HUES64 (cell line): ENCODE measurements around the gene ZCCHC2.

Experiments
- H3K27ac ChIP-seq: 2 replicates; pipeline ENCODE4 v1.7.0; 2013; ENCODE audit warnings: low read depth, low read length, inconsistent platforms
- H3K27me3 ChIP-seq: 2 replicates; pipeline ENCODE4 v1.6.1; 2013; ENCODE audit warnings: mild to moderate bottlenecking, low read length; ENCODE audit not compliant: insufficient read depth
- H3K36me3 ChIP-seq: 2 replicates; pipeline ENCODE4 v1.6.1; 2013; ENCODE audit warnings: mild to moderate bottlenecking, low read length; ENCODE audit not compliant: insufficient read depth
- H3K4me1 ChIP-seq: 2 replicates; pipeline ENCODE4 v1.6.1; 2013; ENCODE audit warnings: mild to moderate bottlenecking, low read length, moderate library complexity; ENCODE audit not compliant: insufficient read depth
- H3K4me3 ChIP-seq: 2 replicates; pipeline ENCODE4 v1.5.1; 2013; ENCODE audit warnings: mild to moderate bottlenecking, low read length, moderate library complexity
- H3K9ac ChIP-seq: 2 replicates; pipeline ENCODE4 v1.6.1; 2013; ENCODE audit warnings: mild to moderate bottlenecking, low read depth, low read length
- H3K9me3 ChIP-seq: 2 replicates; pipeline ENCODE4 v1.6.1; 2013; ENCODE audit warnings: low read depth, low read length; ENCODE audit not compliant: insufficient read depth
- WGBS: fragments of 150-250, 120-280 bp; methylation state at CpG from one replicate; pipeline ENCODE4 v1.1.7; 2013; ENCODE audit warnings: missing lambda C conversion rate; 5-methylcytosine and 5-hydroxymethylcytosine counted together

The ZCCHC2 gene

GRCh38 chr18:62596145-62597005 lies 73.5 kb downstream of the ZCCHC2 start:
- Histone ChIP-seq H3K9me3 (no peaks in the 10 kb centered on the region), H3K9ac (peak overlapping the region; percentile 59), H3K27me3 (peaks cover 43% of the 10 kb centered on the region), H3K4me3 (peak overlapping the region; percentile 60), H3K36me3 (no peaks in the 10 kb centered on the region), H3K27ac (no peak overlapping the region), H3K4me1 (no peaks in the 10 kb centered on the region)
- under 1% methylated on average over 90 of the region's 90 CpGs for WGBS

- Histone ChIP-seq H3K27me3 (peaks cover 23% of the 10 kb centered on the region), H3K4me1 (peaks cover 6% of the 10 kb centered on the region; the same call in 1 of the 2 replicates), H3K36me3 (no peaks in the 10 kb centered on the region), H3K27ac (no peak overlapping the region), H3K4me3 (no peak overlapping the region), H3K9ac (no peak overlapping the region), H3K9me3 (no peaks in the 10 kb centered on the region)
- 81% methylated on average over 8 of the region's 8 CpGs for WGBS
Observed at GRCh38 chr18:62601871-62602270, 79.0 kb downstream of the ZCCHC2 start.

GRCh38 chr18:62602706-62603105 lies 79.9 kb downstream of the ZCCHC2 start:
- H3K4me1 ChIP-seq = peaks cover 6% of the 10 kb centered on the region; the same call in 1 of the 2 replicates
- no peak overlapping the region for H3K4me3 ChIP-seq
- H3K27me3 ChIP-seq = peaks cover 15% of the 10 kb centered on the region
- no peak overlapping the region for H3K9ac ChIP-seq
- no peaks in the 10 kb centered on the region for H3K36me3 ChIP-seq
- no peak overlapping the region for H3K27ac ChIP-seq
- 94% methylated on average over 8 of the region's 8 CpGs for WGBS
- no peaks in the 10 kb centered on the region for H3K9me3 ChIP-seq

- H3K4me1 ChIP-seq = peaks cover 6% of the 10 kb centered on the region; the same call in 1 of the 2 replicates
- no peak overlapping the region for H3K9ac ChIP-seq
- H3K4me3 ChIP-seq = no peak overlapping the region
- H3K9me3 ChIP-seq = no peaks in the 10 kb centered on the region
- H3K36me3 ChIP-seq = no peaks in the 10 kb centered on the region
- peaks cover 12% of the 10 kb centered on the region; the same call in 1 of the 2 replicates for H3K27me3 ChIP-seq
- H3K27ac ChIP-seq = no peak overlapping the region
- 87% methylated on average over 6 of the region's 6 CpGs for WGBS
Observed at GRCh38 chr18:62603211-62603610, 80.4 kb downstream of the ZCCHC2 start.

GRCh38 chr18:62603979-62604378 lies 81.2 kb downstream of the ZCCHC2 start:
- H3K9me3 ChIP-seq = no peaks in the 10 kb centered on the region

GRCh38 chr18:62605685-62606084 lies 82.9 kb downstream of the ZCCHC2 start:
- 88% methylated on average over 12 of the region's 12 CpGs for WGBS
- Histone ChIP-seq H3K9me3 (no peaks in the 10 kb centered on the region), H3K27me3 (no peaks in the 10 kb centered on the region), H3K4me1 (peaks cover 18% of the 10 kb centered on the region; the same call in 1 of the 2 replicates), H3K36me3 (no peaks in the 10 kb centered on the region), H3K27ac (no peak overlapping the region), H3K9ac (no peak overlapping the region), H3K4me3 (no peak overlapping the region)

More at GRCh38 chr18:62603979-62604378, 81.2 kb downstream of the ZCCHC2 start:
- H3K4me3 ChIP-seq = no peak overlapping the region
- H3K27ac ChIP-seq = no peak overlapping the region
- peaks cover 5% of the 10 kb centered on the region; the same call in 1 of the 2 replicates for H3K27me3 ChIP-seq
- no peaks in the 10 kb centered on the region for H3K36me3 ChIP-seq
- no peak overlapping the region for H3K9ac ChIP-seq
- 88% methylated on average over 13 of the region's 13 CpGs for WGBS
- H3K4me1 ChIP-seq = peaks cover 6% of the 10 kb centered on the region; the same call in 1 of the 2 replicates

GRCh38 chr18:62606106-62606505 lies 83.3 kb downstream of the ZCCHC2 start:
- Histone ChIP-seq H3K9me3 (no peaks in the 10 kb centered on the region), H3K36me3 (no peaks in the 10 kb centered on the region), H3K27me3 (no peaks in the 10 kb centered on the region), H3K27ac (no peak overlapping the region), H3K4me3 (no peak overlapping the region), H3K9ac (no peak overlapping the region), H3K4me1 (peaks cover 21% of the 10 kb centered on the region; the same call in 1 of the 2 replicates)
- 85% methylated on average over 3 of the region's 3 CpGs for WGBS

GRCh38 chr18:62607302-62607701 lies 84.5 kb downstream of the ZCCHC2 start:
- Histone ChIP-seq H3K9me3 (no peaks in the 10 kb centered on the region), H3K27ac (no peak overlapping the region), H3K9ac (no peak overlapping the region), H3K36me3 (no peaks in the 10 kb centered on the region), H3K4me3 (no peak overlapping the region), H3K27me3 (no peaks in the 10 kb centered on the region; the same call in 1 of the 2 replicates), H3K4me1 (peaks cover 30% of the 10 kb centered on the region)
- WGBS = 94% methylated on average over 13 of the region's 13 CpGs

GRCh38 chr18:62607708-62608428 lies 85.0 kb downstream of the ZCCHC2 start:
- 94% methylated on average over 9 of the region's 9 CpGs for WGBS
- Histone ChIP-seq H3K9ac (no peak overlapping the region), H3K27me3 (no peaks in the 10 kb centered on the region; the same call in 1 of the 2 replicates), H3K27ac (no peak overlapping the region), H3K9me3 (no peaks in the 10 kb centered on the region), H3K4me3 (no peak overlapping the region), H3K36me3 (no peaks in the 10 kb centered on the region), H3K4me1 (peaks cover 30% of the 10 kb centered on the region)

DNA sequence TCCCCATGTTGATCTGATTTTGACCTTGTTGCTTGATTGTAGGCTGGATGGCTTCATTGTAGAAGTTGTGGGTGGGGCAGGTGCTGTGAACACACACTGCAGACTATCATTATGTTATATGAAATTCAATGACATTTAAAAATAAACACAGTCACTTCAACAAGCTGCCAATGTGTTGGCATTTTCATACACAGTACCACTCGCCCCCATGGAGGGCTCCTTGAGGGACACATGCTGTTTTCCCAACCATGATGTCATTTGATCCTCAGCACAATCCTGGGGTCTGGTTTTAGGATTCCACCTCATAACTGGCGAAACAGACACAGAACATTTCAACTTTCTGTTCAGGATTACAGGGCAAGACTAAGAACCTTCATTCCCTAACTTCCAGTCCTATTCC lies 86.9 kb downstream of the ZCCHC2 start:
- Histone ChIP-seq H3K4me1 (peaks cover 30% of the 10 kb centered on the region), H3K4me3 (no peak overlapping the region), H3K36me3 (no peaks in the 10 kb centered on the region), H3K27me3 (no peaks in the 10 kb centered on the region; the same call in 1 of the 2 replicates), H3K27ac (no peak overlapping the region), H3K9me3 (no peaks in the 10 kb centered on the region), H3K9ac (no peak overlapping the region)
- 70% methylated on average over 2 of the region's 2 CpGs for WGBS

GRCh38 chr18:62610351-62610700 lies 87.5 kb downstream of the ZCCHC2 start:
- H3K4me3 ChIP-seq = no peak overlapping the region
- H3K9ac ChIP-seq = no peak overlapping the region
- H3K4me1 ChIP-seq = peaks cover 30% of the 10 kb centered on the region
- H3K9me3 ChIP-seq = no peaks in the 10 kb centered on the region
- H3K27me3 ChIP-seq = no peaks in the 10 kb centered on the region; the same call in 1 of the 2 replicates
- 47% methylated on average over 2 of the region's 3 CpGs for WGBS
- no peaks in the 10 kb centered on the region for H3K36me3 ChIP-seq
- no peak overlapping the region for H3K27ac ChIP-seq
